GM19238 (cell line): Measurements from ENCODE around the gene CSTF2.

Experiments used
- DNase-seq: peaks from one replicate; pipeline ENCODE4 v3.0.0; 2011; ENCODE audit warnings: low spot score; ENCODE audit not compliant: insufficient read length

Gene CSTF2

GRCh38 chrX:100871594-100872560 is 51.7 kb downstream of the CSTF2 start:
- DNase-seq = no peak

- no peak for DNase-seq
These were observed 54.1 kb downstream of the CSTF2 start, which contains the start of gene NOX1 for GRCh38 chrX:100874325-100874724. TSS of gene NOX1 (minus strand) at chrX:100874359. CDS start at chrX:100874139, 220 bp downstream.

- no peak for DNase-seq
These were observed 60.2 kb downstream of the CSTF2 start for GRCh38 chrX:100880368-100880767.

- DNase-seq = no peak
These were observed 63.5 kb downstream of the CSTF2 start for GRCh38 chrX:100883654-100884053.
